GM21447 (cell line): ENCODE measurements around the gene FCMR.

Source experiments
- ATAC-seq: cut with Tn5 transposase; IDR thresholded peaks from one replicate; pipeline ENCODE4 v1.9.1; 2021; ENCODE audit not compliant: unreplicated experiment

FCMR gene

DNA sequence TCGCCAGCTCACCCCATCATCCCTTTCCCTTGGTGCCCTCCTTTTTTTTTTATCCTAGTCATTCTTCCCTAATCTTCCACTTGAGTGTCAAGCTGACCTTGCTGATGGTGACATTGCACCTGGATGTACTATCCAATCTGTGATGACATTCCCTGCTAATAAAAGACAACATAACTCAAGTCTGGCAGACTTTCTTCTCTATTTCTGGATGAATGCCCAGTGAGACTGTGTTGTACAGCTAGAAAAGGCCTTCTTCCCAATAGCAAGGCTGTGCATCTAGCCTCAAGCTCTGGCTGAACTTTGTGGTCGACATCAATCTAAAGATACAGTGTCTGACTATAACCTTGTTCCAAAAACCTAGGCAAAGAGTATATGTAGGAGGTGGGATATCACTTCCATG lies 18.1 kb downstream of the FCMR start:
- no peak for ATAC-seq

DNA sequence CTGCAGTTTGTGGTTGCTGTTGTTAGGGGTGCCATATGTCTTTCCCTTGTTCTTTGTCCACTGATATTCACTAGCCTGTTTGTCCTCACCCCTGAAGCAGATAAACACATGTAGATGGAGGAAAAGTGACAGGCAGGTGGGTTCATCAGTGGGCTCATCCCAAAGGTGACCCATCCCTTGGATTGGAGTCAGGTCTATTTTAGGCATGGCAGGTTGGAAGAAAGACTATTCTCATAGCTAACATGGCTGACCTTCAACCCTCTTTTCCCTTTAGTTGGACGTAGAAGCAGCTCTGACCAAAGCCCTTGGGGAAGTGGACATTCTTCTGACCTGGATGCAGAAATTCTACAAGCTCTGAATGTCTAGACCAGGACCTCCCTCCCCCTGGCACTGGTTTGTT lies 19.0 kb downstream of the FCMR start:
- no peak for ATAC-seq

DNA sequence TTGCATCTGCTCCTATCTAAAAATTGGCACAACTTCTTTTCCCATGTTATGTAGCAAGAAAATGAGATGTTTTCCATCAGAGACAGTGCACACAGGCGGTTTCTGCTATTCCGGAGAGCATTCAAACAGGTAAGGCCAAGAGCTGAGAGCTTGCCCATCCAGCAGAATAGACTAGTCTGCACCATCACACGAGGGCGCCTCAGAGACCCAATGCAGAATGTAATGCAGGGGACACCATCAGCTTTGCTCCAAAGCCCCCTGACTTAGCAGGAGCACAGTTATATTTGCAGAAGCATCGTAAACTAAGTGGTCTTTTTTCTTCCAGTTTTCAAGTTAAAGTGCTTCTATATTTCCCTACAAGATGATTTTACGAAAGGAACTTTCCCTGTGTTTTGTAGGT lies 19.8 kb downstream of the FCMR start:
- ATAC-seq: no peak

DNA sequence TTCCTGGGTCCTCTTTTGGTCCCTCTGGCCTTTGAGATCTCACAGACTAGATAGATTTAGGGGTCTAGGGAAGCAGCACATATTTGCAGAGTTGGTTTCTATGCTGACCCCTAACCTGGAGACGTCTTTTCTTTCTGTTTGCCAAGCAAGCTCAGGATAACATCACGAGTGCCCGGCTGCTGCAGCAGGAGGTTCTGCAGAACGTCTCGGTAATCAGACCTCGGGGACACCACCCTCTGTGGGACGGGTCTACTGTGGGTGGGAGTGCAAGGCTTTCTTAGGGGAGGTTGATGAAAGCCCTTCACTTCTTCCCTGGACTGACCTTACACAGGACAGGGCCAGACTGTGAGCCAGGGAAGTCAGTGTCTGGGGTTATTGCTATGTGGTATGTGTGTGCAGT lies 21.6 kb downstream of the FCMR start:
- ATAC-seq: no peak

DNA sequence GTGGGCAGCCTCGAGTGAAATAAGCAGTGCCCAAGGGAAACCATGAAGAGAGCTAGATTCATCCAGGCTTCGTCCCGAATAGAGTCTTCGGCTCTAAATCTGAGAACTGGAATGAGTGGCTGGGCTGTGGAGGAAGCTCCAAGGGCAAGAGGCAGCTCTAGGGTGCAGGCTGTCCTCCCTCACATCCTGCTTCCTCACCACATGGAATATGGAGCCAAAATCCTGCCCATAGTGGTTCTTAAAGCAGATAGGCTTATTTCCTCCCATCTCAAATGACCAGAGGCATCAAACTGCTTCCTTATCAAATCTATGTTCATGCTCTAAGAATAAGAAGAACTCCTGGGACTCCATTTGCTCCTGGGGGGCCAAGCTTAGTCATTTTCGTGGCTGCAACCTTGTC lies 22.0 kb downstream of the FCMR start:
- ATAC-seq: no peak

DNA sequence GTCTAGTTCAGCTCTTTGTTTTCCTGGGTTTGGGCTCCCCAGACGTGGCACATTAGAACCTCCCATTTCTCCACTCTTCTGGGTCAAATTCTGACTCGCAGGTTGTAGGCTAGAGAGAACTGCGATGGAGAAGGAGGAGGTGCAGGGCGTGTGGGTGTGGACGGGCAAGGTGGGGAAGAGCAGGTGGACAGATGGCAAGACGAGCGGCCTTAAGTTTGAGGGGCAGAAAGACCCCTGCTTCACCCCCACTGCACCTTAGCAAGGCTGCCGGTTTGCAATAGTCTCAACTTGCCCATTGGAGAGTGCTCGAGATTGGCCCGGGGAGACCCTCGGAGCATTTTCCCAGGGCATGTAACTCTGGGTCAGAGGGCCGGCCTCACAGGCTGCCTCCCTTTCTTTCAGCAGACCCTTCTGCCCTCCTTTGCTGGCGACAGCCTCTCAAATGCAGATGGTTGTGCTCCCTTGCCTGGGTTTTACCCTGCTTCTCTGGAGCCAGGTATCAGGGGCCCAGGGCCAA lies 22.8 kb downstream of the FCMR start:
- no peak for ATAC-seq

DNA sequence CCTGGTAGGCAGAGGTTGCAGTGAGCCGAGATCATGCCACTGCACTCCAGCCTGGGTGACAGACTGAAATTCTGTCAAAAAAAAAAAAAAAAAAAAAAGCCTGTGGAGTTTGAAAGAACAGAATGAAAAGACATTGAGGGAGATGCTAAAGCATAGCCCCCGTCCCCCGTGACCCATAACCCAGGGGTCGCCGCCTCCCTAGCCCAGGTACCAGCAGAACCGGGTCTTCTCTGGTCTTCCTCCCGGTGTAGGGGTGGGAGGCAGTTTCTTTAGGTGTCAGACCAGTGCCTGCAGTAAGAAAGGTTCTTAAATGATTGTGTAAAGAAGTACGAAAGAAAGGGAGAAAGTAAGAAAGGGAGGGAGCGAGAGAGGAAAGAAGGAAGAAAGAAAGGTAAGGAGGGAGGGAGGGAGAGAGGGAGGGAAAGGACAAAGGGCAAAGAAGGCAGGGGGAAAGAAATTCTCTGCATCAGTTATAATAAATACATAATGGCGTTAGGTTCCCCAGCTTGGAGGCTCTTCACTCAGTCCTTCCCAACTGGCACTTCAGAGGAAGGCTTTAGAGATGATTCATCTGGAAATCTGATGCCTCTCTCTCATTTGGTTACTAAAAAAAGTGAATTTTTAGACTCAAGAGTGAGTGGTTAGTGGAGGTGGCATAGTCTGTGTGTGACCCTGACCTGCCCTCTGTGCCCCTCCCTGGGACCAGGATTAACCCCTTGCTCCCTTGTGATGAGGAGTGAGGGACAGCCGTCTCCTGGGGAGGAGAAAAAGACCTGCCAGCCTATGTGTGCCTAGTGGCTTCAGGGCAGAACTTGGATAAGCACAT lies 23.4 kb downstream of the FCMR start:
- ATAC-seq: no peak

DNA sequence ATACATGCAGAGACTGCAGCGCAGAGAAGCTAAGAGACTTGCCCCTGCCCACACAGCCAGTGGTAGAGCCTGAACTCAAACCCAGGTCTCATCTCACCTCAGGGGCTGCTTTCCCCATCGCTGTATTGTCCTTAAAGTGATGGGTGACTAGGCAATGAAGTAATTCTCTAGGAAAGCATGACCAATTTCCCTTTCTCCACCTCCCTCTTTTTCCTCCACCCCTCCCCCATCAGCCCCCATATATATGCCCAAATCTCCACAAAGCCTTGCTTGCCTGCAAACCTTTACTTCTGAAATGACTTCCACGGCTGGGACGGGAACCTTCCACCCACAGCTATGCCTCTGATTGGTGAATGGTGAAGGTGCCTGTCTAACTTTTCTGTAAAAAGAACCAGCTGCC lies 24.6 kb downstream of the FCMR start, which contains the start of gene IL24:
Gene IL24 (plus strand): TSS at position 269 of the 400 bp plus-strand sequence. CDS start 390 bp downstream, outside the sequence.
- ATAC-seq: no peak

DNA sequence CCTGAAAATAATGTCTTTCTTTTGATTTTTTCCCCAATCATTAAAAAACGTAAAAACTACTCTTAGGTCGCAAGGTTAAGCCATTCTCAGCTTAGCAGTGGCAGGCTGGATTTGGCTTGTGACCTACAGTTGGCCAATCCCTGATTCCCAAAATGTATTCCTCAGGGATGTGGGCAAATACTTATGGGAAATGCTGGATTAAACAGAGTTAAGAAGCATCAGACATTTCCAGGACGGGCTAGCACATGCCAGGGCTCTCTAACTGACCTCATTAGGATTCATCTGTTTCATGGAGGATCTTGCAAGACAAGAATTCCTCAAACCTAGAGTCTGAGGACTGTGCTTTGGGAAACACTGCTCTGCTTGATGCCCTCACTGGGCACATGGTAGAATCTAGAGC lies 25.5 kb downstream of the FCMR start:
- ATAC-seq: no peak

DNA sequence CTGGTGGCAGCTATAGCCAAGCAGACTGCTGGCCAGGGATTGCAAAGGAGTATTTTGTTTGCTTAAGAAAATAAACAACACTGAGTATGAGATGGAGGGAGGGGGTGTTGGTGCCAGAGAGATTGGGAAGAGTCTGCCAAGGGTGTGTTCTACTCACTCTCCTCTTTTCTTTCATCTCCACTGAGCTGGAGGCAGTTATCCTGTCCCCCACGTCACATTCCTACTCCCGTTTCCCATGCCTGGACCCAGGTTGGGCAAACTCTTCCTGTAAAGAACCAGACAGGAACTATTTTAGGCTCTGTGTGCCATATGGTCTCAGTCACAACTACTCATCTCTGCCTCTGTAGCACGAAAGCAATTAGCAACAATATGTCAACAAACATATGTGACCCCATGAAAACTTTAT lies 25.9 kb downstream of the FCMR start:
- ATAC-seq: no peak

DNA sequence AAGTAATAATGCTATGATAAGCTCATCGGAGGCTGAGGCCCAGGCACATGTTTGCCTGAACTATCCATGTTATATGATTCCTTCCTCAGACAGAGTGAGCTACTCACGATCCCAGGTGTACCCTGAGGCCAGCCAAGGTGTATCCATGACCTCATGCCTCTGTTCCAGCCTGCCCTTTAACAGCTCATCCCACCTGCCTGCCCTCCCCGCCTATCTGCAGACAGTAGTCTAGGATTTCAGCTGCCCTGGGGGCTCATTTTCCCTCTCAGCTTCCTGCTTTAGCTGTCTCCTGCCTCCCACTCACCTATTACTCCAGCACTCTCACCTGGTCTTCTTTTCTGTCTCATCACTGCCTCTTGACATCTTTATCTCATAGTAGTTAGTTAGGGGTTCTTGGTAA lies 26.4 kb downstream of the FCMR start:
- no peak for ATAC-seq

DNA sequence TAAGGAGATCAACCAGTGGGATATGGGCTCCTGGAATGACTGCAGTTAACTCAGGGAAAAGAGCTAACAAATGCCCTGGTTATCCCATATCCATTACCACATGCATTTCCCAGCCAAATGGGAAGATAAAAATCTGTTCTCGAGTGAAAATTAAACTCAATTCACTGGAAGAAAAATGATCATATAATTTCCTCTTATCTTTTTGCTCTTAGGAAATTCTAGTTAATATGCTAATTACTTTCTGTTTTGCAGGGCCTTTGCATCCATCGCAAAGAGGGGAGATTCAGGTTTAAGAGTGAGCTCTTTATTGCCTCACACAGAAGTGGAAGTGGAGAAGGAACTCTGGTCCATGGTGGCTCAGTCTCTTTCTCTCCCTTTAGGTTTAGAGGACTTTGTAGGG lies 28.4 kb downstream of the FCMR start:
- no peak for ATAC-seq

DNA sequence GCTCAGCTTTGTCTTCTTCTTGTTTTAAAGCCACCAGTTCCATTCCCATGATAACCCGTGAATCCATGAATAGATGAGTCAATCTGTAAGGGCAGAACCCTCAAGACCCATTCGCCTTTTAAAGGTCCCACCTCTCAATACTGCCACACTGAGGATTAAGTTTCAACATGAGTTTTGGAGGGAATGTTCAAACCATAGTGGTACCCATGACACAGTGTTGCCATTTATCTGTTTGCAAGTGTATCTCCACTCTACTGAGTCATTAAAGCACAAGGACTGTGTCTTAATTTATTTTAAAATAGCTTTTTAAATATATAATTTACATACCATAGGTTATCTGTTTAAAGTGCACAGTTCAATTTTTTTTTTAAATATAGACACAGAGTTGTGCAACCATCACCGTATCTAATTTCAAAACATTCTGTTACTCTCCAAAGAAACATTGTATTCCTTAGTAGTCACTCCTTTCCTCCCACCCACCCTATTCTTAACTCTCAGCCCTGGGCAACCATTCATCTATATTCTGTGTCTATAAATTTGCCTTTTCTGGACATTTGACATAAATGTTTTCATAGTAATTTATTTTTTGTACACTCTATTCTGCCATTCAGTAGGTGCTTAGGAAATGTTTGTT lies 29.3 kb downstream of the FCMR start:
- no peak for ATAC-seq

DNA sequence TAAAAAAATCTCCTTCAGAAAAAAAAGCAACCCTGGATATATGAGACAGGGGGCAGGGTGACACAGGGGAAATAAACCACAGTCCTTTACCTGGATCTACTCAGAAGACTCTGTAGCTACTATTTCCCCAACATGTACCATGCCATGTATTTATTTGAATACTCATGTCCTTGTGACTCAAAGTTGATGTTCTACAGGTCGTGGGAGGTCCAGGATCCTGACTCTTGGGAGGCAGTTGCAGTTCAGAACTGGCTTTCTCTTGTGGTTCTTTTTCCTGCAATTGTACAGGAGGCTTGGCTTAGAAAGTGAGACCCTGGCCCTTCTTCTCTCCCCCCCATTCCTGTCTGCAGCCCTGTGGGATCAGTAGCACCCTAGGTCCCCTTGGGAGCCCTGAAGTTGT lies 30.3 kb downstream of the FCMR start:
- no peak for ATAC-seq

DNA sequence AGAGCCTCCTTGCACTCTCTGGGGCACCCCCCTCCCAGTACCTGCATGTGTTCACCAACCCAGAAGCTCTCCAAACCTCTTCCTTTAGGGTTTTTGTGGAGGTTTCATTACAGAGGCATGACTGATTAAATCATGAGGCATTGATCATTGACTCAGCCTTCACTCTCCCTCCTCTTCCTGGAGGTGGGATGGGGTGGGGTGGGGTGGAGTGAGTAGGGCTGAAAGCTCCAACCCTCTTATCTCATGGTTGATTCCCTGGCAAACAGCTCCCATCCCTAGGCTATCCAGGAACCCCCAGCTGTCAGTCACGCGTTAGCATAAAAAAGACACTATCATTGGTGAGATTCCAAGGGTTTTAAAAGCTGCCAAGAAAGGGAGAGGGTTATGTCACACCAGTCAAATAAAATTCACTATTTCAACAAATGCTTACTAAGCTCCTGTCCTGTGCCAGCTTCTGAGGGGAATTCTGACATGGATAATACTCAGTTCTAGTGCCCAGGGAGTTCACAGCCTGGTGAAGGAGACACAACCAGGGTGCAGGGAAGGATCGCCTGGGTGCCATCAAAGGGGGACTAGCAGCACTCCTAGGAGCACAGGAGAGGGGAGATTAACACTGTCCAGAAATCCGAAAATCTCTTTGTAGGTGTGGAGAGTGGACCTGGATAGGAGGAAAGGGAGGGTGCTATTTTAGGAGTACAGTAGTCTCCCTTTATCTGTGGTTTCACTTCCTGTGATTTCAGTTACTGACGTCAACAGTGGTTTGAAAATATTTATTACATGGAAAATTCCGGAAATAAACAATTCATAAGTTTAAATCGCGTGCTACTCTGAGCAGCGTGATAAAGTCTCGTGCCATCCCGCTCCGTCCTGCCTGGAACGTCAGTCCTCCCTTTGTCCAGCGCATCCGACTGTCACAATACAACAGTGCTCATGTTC lies 31.3 kb downstream of the FCMR start:
- no peak for ATAC-seq

DNA sequence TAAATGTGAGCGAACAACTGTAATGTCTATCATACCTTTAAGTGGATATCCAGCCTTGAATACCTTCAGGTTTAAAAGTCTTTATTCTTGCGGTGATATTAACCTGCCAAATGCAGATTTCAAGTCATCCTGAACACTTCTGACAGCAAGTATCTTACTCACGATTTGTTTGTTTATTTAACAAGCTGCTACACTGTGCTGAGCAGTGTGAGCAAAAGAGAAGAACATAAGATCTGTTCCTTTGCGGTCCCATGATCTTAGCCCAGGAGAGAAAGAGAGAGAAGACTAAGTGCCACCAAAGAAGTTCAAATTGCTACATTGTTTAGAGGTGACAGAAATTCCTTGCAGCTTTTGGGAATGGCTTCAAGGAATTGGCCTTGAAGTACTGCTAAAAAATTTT lies 34.0 kb downstream of the FCMR start:
- ATAC-seq: no peak

DNA sequence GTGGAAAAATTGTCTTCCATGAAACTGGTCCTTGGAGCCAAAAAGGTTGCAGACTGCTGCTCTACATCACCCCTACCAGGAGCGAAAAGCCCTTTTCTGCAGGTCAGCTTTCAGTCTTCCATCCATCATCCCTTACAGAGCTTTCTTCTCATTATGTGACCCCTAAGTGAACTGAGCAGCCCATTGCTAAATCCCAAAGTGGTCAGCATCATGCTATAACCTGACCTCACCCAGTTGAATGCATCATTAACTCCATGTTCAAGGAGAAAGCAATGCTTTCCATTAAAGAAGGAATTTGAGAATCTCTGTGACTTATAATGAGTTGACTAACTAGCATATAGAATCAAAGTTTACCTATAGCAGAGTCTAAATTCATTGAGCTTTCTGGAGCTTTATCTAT lies 34.9 kb downstream of the FCMR start:
- no peak for ATAC-seq

DNA sequence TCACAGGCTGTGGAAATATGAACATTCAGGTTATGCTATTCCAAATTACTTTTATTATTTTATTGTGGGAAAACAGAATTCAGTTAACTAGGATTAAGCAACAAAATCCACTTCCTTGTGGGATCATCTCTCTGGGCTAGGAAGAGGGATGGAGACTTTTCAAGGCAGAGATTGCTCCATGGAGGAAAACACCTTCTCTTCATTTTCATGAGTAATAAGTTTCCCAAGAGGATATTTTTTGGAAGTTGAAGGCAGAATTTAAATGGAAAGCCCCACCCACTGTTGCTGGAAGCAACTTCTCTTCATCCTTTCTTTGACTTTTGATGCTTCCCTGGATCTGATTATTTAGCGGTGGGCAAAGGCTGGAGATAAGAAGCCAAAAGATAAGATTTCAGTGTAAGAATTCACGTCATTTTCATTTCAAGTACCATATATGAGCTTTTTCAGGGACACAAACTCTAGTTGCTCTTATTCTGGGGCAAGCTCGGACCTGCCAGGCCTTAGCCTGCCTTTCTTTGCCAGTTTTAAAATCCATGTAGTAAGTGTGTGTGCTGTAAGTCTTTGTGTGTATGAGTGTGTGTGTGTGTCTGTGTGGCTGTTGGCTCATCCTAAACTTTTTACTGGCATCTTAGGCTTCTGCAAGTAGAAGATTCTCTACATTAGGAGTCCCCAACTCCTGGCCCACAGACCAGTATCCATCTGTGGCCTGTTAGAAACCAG lies 36.2 kb downstream of the FCMR start:
- ATAC-seq: no peak

DNA sequence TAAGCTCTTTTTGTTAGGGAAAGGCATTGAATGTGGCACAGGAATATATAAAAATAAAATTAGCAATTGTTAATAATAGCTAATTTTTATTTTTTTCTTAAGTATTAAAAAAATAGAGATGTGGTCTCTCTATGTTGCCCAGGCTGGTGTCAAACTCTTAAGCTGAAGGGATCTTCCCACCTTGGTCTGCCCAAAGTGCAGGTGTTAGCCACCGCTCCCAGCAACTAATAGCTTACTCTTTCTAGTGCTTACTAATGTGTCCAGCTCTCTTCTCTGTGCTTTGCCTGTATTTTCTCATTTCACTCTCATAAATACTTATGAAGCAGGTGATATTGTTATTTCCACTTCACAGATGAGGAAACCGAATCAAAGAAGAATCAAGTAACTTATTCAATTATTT lies 37.9 kb downstream of the FCMR start:
- ATAC-seq: no peak

DNA sequence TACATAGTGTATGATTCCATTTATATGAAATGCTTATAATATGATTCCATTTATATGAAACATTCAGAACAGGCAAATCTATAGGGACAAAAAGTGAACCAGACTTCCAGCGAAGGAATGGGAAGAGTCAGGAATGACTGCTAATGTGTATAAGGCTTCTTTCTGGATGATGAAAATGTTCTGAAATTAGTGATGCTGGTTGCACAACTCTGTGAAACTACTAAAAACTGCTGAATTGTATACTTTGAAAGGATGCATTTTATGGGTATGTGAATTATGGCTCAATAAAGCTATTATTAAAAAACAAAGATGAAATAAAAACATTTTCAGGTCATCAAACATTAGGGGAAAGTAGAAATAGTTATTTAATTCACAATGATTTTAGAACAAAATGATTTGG lies 38.6 kb downstream of the FCMR start:
- no peak for ATAC-seq

DNA sequence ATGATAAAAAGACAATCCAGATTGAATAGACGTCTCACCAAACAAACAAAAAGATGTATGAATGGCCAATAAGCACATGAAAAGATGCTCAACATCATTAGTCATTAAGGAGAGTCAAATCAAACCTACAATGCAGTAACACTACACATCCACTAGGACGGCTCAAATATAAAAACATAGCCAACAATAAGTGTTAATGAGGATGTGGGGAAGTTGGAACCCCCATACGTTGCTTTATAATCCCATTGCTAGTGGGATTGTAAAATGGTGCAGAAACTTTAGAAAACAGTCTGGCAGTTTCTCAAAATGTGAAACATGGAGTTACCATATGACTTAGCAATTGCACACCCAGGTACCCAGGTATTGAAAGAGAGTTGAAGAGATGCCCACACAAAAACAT lies 39.2 kb downstream of the FCMR start:
- ATAC-seq: no peak
